Sigmoid colon (tissue), 4 donors: Measurements from ENCODE around the gene LAMA3.

Experiments
- EP300 ChIP-seq, 4 donors: sonication (generic); formaldehyde crosslinking; IDR thresholded peaks; one replicate each; pipeline ENCODE4 v1.6.1; 2017; ENCODE audit warnings: antibody characterized with exemption in 4 of 4
- POLR2A ChIP-seq, 2 donors: fragments of 450-650 bp; IDR thresholded peaks; one replicate each; pipeline ENCODE4 v1.6.1; 2016; ENCODE audit warnings: antibody characterized with exemption in 2 of 2, mild to moderate bottlenecking in 2 of 2, moderate library complexity in 2 of 2
- POLR2AphosphoS5 ChIP-seq, 4 donors: sonication (generic); formaldehyde crosslinking; IDR thresholded peaks; one replicate each; pipeline ENCODE4 v1.6.1; 2017; ENCODE audit warnings: antibody characterized with exemption in 4 of 4
- TF ChIP-seq, protein P1 (sequence below), 4 experiments: fragments of 450-650 bp in 3 of 4; fragments of 200-600 bp in 1 of 4; IDR thresholded peaks; one replicate each; pipeline ENCODE4 v1.5.1; 2016 to 2019; ENCODE audit warnings: antibody characterized with exemption in 4 of 4, mild to moderate bottlenecking in 3 of 4, moderate library complexity in 2 of 4

- no peak for TF ChIP-seq POLR2AphosphoS5 (IDR thresholded peaks at IDR 0.05)
- TF ChIP-seq, protein P1, sequence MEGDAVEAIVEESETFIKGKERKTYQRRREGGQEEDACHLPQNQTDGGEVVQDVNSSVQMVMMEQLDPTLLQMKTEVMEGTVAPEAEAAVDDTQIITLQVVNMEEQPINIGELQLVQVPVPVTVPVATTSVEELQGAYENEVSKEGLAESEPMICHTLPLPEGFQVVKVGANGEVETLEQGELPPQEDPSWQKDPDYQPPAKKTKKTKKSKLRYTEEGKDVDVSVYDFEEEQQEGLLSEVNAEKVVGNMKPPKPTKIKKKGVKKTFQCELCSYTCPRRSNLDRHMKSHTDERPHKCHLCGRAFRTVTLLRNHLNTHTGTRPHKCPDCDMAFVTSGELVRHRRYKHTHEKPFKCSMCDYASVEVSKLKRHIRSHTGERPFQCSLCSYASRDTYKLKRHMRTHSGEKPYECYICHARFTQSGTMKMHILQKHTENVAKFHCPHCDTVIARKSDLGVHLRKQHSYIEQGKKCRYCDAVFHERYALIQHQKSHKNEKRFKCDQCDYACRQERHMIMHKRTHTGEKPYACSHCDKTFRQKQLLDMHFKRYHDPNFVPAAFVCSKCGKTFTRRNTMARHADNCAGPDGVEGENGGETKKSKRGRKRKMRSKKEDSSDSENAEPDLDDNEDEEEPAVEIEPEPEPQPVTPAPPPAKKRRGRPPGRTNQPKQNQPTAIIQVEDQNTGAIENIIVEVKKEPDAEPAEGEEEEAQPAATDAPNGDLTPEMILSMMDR (IDR thresholded peaks at IDR 0.05) = no peak
- TF ChIP-seq EP300 (IDR thresholded peaks at IDR 0.05) = no peak
- no peak for TF ChIP-seq POLR2A (IDR thresholded peaks at IDR 0.05)
Observed at GRCh38 chr18:23824669-23825068, 135.4 kb downstream of the LAMA3 start.
